GM10266 (cell line): ENCODE results near the gene RFX3.

Experiments used
- DNase-seq: peaks from one replicate; pipeline ENCODE4 v3.0.0; 2012; ENCODE audit errors: extremely low spot score
- CTCF ChIP-seq: IDR thresholded peaks from 2 replicates; pipeline ENCODE4 v1.5.1; 2012; ENCODE audit warnings: mild to moderate bottlenecking, low read depth; ENCODE audit not compliant: control insufficient read depth, insufficient read depth; ENCODE audit errors: missing control alignments

Gene RFX3

DNA sequence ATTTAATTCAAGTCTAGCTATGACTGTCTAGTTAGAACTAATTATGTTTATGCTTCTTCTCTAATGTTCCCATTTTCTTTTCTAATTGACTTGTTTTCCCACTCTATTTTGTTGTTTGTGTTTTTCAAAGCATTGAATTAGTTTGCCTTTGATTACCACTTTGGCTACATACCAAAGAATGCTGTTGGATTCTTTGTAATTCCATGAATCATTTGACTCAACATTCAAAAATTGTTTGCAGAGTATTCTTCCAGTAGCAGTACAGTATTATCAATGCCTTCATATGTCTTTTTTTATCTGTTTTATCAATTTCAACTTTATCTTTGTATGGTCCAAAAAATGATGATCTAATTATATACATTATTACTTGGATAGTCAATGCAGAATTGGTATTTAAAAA, 288.7 kb downstream of the RFX3 start:
- no peak for DNase-seq
- TF ChIP-seq CTCF = no peak

DNA sequence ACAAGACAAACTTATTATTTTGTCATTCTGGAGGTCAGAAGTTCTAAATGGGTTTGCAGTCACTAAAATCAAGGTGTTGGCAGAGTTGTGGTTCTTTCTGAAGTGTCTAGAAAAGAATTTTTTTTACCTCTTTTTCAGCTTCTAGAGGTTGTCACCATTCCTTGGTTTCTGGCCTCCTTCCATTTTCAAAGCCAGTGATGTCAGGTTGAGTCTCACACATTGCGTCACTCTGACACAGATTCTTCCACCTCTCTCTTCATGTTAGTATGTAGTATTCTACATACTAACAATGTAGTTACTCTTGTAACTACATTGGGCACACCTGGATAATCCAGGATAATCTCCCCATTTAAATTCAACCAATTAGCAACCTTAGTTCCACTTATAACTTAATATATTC, 290.3 kb downstream of the RFX3 start:
- TF ChIP-seq CTCF = no peak
- no peak for DNase-seq

- TF ChIP-seq CTCF = no peak
- DNase-seq = no peak
Measured at GRCh38 chr9:3224931-3225330, 300.9 kb downstream of the RFX3 start.

DNA sequence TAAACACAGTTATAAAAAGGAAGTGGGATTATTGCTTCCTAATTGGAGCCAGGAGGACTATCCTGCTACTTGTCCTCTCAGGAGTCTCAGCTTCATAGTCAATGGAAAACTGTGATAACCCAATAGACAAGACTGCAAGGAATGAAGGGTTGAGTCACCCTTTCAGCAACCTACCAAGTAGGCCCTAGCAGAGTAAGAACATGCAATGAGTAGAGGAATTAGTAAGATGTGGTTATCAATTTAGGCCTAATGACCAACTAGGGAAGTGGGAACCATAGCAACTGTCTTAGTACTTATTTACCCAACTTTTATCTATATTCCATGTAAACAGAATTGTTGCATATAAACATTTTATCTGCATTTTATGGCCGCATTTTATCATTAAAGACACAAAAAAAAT, 310.1 kb downstream of the RFX3 start:
- no peak for TF ChIP-seq CTCF

DNA sequence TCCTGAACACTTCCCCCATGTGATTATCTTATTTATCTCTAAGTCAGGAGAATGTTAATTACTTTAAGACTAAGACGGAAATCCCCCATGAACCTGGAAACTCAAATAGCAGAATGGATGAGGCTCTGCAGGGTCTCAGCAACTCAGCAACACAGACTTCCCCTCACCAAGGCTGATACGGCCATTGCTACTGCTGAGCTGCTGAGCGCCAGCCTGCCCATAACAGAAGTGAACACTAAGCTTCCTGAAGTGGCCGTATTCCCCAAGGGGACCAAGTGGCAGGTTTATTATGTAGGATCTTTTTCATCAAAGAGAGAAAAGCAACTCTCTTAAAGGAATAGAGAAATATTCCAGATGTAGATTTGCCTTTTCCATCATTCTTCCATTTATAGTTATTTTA, 311.1 kb downstream of the RFX3 start:
- TF ChIP-seq CTCF = no peak
- DNase-seq = no peak

More for the DNA sequence above, 310.1 kb downstream of the RFX3 start:
- DNase-seq = no peak

GRCh38 chr9:3205421-3206095, 320.2 kb downstream of the RFX3 start:
- no peak for TF ChIP-seq CTCF
- DNase-seq = no peak

- no peak for DNase-seq
- no peak for TF ChIP-seq CTCF
Measured at GRCh38 chr9:3200331-3200774, 325.4 kb downstream of the RFX3 start.
